ENCODE results near the gene PHKG2.
"Not testable (repeated sequence)": the region's sequence is repeated elsewhere in the genome, so short reads cannot be mapped to it uniquely, and the experiment has no call there.

The PHKG2 gene, protein sequence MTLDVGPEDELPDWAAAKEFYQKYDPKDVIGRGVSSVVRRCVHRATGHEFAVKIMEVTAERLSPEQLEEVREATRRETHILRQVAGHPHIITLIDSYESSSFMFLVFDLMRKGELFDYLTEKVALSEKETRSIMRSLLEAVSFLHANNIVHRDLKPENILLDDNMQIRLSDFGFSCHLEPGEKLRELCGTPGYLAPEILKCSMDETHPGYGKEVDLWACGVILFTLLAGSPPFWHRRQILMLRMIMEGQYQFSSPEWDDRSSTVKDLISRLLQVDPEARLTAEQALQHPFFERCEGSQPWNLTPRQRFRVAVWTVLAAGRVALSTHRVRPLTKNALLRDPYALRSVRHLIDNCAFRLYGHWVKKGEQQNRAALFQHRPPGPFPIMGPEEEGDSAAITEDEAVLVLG

GRCh38 chr16:30747799-30748633 is at the start of gene PHKG2:
Gene PHKG2 (plus strand): TSS chr16:30748425. CDS start chr16:30748821, 396 bp downstream.
- DNase-seq (ENCODE audit: low spot score): peak; percentile 96

DNA sequence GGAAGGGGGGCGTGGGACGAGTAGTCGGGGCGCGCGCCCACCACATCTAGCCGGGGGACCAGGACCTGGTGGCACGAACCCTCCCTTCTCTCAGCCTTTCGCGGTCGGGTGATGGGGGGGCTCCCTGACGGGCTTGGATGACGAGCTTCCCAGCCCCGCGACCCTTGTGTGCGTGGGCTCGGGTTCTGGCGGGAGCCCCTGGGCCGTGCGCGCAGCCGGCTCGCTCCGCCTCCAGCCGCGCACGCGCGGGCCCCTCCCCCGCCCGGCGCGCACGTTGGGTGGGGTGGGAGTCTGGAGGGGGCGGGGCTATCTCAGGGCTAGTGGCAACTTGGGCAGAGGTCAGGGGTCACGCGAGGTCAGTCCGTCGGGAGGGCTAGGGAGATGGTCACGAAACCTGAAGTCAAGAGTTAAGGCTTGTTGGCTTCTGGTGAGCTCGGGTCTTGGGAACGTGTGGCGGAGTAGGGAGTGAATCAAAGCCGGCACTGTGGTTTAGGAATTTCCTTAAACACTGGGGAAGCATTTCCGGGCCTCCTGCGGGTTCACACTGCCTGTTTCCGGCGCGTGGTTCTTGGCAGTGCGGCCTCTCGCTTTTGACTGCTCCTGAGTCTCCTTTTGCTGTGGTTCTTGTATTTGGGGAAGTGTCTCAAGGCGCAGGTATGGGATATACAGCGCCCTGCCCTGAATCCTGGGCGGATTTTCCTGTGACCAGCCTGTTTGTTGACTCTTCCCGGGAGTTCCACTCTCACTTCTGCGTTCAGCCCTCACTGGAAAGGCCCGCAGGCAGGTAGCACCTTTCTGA is 49.2 kb upstream of the PHKG2 start, which contains the start of gene SRCAP:
Gene SRCAP, plus strand, starts transcription at position 356 of the 799 bp plus-strand sequence. CDS start 1,654 bp downstream, outside the sequence.
- DNase-seq (ENCODE audit: low spot score): peak; percentile 92

GRCh38 chr16:30699615-30700099 is 48.6 kb upstream of the PHKG2 start:
- no peak for DNase-seq (ENCODE audit: low spot score)

GRCh38 chr16:30700491-30700890 is 47.7 kb upstream of the PHKG2 start:
- no peak for DNase-seq (ENCODE audit: low spot score)

- DNase-seq (ENCODE audit: low spot score): no peak
Observed at GRCh38 chr16:30700971-30701370, 47.3 kb upstream of the PHKG2 start.

GRCh38 chr16:30703071-30703470 is 45.2 kb upstream of the PHKG2 start:
- DNase-seq (ENCODE audit: low spot score): not testable (repeated sequence)

DNA sequence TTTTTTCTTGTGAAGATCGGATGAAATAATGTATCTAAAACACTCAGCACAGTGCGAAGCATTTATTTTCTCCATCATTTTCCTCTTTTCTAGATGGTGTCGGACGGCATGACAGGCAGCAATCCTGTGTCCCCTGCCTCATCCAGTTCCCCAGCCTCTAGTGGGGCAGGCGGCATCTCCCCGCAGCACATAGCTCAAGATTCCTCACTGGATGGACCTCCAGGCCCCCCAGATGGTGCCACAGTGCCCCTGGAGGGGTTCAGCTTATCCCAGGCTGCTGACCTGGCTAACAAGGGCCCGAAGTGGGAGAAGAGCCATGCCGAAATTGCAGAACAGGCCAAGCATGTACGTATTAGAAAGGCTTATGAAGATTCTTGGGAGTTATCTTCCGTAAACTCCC is 44.3 kb upstream of the PHKG2 start:
- DNase-seq (ENCODE audit: low spot score): no peak

DNA sequence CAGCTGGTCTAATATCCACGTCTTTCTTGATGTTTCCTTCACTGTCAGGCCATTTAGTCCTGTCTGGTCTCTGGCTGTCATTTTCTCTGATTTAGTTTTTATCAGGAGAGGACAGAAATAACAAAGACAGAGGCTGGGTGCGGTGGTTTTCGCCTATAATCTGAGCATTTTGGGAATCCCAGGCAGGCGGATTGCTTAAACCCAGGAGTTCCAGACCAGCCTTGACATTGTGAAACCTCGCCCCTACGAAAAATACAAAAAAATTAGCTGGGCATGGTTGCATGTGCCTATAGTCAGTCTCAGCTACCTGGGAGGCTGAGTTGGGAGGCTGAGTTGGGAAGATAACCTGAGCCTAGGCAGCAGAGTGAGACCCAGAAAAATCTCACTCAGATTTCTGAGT is 42.2 kb upstream of the PHKG2 start:
- no peak for DNase-seq (ENCODE audit: low spot score)

DNA sequence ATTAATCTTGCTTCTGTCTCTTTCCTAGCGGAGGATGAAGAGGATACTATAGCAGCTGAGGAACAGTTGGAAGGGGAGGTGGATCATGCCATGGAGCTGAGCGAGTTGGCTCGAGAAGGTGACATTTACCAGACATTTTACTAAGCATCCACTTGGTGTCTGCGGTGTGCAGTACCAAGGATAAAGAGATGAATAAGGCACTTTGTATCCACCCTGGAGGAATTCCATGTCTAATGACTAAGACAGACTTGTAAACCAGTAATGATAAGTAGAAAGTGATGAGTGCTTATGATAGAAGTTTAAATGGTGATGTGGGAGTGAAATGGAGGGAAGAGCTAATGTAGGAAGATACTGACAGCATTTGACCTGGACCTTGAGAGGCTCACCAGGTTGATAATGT is 37.3 kb upstream of the PHKG2 start:
- no peak for DNase-seq (ENCODE audit: low spot score)

GRCh38 chr16:30711712-30712111 is 36.5 kb upstream of the PHKG2 start:
- no peak for DNase-seq (ENCODE audit: low spot score)

GRCh38 chr16:30715750-30716445 is 32.3 kb upstream of the PHKG2 start:
- no peak for DNase-seq (ENCODE audit: low spot score)

DNA sequence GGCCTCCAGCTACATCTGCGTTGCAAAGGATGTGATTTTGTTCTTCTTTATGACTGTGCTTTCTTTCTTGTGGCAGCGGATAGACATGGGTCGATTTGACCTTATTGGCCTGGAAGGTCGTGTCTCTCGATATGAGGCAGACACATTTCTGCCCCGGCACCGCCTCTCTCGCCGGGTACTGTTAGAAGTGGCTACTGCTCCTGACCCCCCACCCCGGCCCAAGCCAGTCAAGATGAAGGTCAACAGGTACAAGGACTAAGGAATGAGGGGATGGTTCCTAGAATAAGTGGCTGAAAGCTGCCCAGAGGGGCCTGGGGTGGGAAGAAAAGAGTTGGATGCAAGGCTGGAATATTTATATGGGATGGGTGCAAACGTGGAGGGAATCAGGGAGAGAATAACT is 28.1 kb upstream of the PHKG2 start:
- DNase-seq (ENCODE audit: low spot score): no peak

GRCh38 chr16:30720694-30721093 is 27.5 kb upstream of the PHKG2 start:
- no peak for DNase-seq (ENCODE audit: low spot score)

- DNase-seq (ENCODE audit: low spot score): no peak
Observed at GRCh38 chr16:30721167-30721566, 27.1 kb upstream of the PHKG2 start.

DNA sequence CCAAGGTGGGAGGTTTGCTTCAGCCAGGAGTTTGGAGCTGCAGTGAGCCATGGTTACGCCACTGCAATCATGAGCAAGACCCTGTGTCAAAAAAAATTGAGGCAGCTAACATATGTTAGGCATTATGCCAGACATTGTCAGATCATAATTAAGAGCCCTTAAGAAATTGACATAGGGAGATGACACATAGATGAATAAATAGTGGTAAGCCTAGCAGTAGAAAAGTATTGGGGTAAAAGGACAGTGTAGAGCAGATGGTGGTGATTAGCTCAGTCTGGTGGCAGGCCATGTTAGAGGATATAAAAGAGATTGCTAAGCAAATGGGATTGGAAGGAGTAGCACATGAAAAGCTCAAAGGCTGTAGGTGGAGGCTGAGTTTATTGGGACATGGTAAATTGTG is 26.6 kb upstream of the PHKG2 start:
- peak; percentile 62 for DNase-seq (ENCODE audit: low spot score)

DNA sequence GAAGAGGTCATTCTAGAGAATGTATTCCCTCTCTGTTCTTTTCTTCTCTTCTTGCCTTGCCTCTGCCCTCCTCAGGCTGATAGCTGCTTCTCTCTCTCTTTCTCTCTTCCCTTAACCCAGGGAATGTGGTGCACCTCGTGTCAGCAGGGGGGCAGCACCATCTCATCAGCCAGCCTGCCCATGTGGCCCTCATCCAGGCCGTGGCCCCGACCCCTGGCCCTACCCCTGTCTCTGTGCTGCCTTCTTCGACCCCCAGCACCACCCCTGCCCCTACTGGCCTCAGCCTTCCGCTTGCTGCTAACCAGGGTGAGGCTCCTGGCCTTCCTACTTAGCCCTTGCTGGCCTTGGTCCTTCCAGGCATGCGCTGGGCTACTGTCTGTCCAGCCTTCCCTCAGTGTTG is 25.8 kb upstream of the PHKG2 start:
- no peak for DNase-seq (ENCODE audit: low spot score)

- DNase-seq (ENCODE audit: low spot score): no peak
Observed at GRCh38 chr16:30722916-30723315, 25.3 kb upstream of the PHKG2 start.

- no peak for DNase-seq (ENCODE audit: low spot score)
Observed at GRCh38 chr16:30723725-30724355, 24.4 kb upstream of the PHKG2 start.

DNA sequence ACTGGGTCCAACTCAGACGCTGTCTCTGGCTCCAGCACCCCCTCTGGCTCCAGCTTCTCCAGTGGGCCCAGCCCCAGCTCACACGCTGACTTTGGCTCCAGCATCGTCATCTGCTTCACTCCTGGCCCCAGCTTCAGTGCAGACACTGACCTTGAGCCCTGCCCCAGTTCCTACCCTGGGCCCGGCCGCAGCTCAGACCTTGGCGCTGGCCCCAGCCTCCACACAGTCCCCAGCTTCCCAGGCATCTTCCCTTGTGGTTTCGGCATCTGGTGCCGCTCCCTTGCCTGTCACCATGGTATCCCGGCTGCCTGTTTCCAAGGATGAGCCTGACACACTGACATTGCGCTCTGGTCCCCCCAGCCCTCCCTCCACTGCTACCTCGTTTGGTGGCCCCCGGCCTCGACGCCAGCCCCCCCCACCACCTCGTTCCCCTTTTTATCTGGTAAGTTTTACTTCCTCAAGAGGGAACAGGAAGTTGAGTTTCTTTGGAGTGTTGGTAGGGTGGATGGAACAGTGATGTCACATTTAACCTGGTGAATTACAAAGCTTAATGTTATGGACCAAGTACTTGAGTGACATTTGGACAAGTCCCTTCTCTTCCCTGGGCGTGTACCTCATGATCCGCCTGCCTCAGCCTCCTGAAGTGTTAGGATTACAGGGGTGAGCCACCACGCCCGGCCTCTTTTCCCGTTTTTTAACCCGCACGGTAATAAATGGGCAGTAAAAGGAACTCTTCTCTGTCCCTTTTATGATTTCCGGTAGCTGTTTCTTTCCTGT is 23.4 kb upstream of the PHKG2 start:
- DNase-seq (ENCODE audit: low spot score): no peak

DNA sequence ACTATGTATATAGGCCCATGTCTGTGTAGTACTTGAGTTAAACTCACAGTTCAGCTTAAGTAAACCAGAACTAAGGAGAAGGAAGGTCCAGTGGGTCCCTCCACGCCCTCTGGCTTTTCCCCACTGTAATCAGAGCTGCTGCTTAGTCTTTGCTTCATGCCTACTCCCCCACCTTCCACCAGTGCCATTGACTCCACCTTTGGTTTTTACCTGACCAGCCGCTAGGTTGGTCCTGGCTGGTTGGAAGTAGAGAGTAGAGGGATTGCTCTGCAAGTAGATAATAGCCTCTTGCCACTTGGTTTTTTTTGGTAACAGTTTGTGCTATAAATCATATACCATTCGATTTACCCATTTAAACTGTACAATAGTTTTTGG is 22.8 kb upstream of the PHKG2 start:
- no peak for DNase-seq (ENCODE audit: low spot score)
